GM12891 (cell line): ENCODE measurements around the gene FRMPD4.

Experiments
- DNase-seq: peaks from one replicate; pipeline ENCODE4 v3.0.0; 2011; ENCODE audit warnings: low spot score; ENCODE audit not compliant: insufficient read length
- FAIRE-seq: peaks from 2 replicates; lab custom pipeline; 2011; peaks lifted over from hg19 to GRCh38; lab: Jason Lieb, UNC
- PAX5 ChIP-seq: IDR thresholded peaks from 2 replicates; pipeline ENCODE4 v1.6.1; 2011; ENCODE audit warnings: low read length, moderate library complexity, mild to moderate bottlenecking; ENCODE audit not compliant: insufficient read depth, severe bottlenecking
- POLR2A ChIP-seq: IDR thresholded peaks from 2 replicates; pipeline ENCODE4 v1.6.1; 2011; ENCODE audit warnings: low read depth, low read length, control low read depth
- POLR2AphosphoS5 ChIP-seq: IDR thresholded peaks from 2 replicates; pipeline ENCODE4 v1.6.1; 2011; ENCODE audit warnings: low read depth, low read length, control low read depth
- POU2F2 ChIP-seq: IDR thresholded peaks from 2 replicates; pipeline ENCODE4 v1.6.1; 2011; ENCODE audit warnings: low read depth, mild to moderate bottlenecking, control low read depth, low read length, moderate library complexity
- SPI1 ChIP-seq: IDR thresholded peaks from 2 replicates; pipeline ENCODE4 v1.6.1; 2011; ENCODE audit warnings: low read depth, low read length, control low read depth
- TAF1 ChIP-seq: IDR thresholded peaks from 2 replicates; pipeline ENCODE4 v1.6.1; 2011; ENCODE audit warnings: low read depth, low read length, control low read depth

FRMPD4 gene

DNA sequence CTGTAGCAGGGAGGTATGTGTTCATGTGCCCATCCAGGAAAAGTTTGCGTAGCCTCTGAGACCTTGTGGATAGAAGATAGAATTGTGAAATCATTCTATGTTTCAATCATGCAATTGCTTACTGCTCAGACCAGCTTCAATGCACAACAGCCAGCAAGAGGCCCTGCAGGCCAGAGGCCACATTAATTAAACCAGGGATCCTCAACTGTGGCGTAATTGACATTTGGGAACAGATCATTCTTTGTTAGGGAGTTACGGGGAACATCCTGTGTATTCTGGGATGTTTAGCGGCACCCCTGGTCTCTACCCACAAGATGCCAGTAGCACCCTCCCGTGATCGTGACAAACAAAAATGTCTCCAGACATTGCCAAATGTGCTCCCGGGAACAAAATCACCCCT lies 566.4 kb downstream of the FRMPD4 start:
- FAIRE-seq: no peak
- no peak for DNase-seq
- TF ChIP-seq TAF1 (no peak), POLR2A (no peak), SPI1 (no peak), POU2F2 (no peak), POLR2AphosphoS5 (no peak), PAX5 (no peak)

DNA sequence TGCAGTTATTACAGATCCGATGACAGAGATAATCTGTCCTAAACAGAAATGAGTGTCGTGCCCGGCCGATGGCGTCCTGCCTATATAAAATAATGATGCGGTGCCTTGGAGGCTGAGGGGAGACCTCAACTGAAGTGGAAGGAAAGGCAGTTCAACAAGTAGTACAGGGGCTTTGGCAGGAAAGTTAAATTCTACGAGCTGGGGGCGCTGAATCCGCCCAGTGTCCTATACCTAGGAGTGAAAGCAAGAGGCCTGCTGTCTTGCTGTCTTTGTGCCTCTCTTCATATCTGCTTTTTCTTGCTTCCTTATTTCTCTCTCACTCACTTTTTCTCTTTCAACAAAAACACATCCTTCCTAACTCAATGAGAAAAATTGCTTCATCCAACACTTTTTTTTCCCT lies 570.8 kb downstream of the FRMPD4 start:
- no peak for TF ChIP-seq POU2F2
- no peak for TF ChIP-seq SPI1
- TF ChIP-seq TAF1: no peak
- TF ChIP-seq PAX5: no peak
- TF ChIP-seq POLR2A: no peak
- no peak for TF ChIP-seq POLR2AphosphoS5
- no peak for DNase-seq
- no peak for FAIRE-seq

GRCh38 chrX:12711435-12712040 lies 573.3 kb downstream of the FRMPD4 start:
- TF ChIP-seq TAF1 (no peak), SPI1 (no peak), POLR2A (no peak), POU2F2 (no peak), PAX5 (no peak), POLR2AphosphoS5 (no peak)
- FAIRE-seq (no peak), DNase-seq (no peak)

DNA sequence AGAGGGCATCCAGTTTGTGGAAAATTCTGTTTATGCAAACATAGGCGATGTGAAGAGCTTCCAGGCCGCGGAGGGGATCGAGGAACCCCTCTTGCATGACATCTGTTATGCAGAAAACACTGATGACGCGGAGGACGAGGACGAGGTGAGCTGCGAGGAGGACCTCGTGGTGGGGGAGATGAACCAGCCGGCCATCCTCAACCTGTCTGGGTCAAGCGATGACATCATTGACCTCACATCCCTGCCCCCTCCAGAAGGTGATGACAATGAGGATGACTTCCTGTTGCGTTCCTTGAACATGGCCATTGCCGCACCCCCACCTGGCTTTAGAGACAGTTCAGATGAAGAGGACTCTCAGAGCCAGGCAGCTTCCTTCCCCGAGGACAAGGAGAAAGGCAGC lies 578.3 kb downstream of the FRMPD4 start:
- FAIRE-seq (no peak), DNase-seq (no peak)
- TF ChIP-seq POLR2A: no peak
- no peak for TF ChIP-seq TAF1
- TF ChIP-seq POU2F2: no peak
- no peak for TF ChIP-seq SPI1
- TF ChIP-seq POLR2AphosphoS5: no peak
- no peak for TF ChIP-seq PAX5

- no peak for TF ChIP-seq SPI1
- TF ChIP-seq POU2F2: no peak
- TF ChIP-seq PAX5: no peak
- TF ChIP-seq POLR2AphosphoS5: no peak
- no peak for TF ChIP-seq TAF1
- no peak for TF ChIP-seq POLR2A
- no peak for FAIRE-seq
- no peak for DNase-seq
Measured at GRCh38 chrX:12719837-12720236, 581.6 kb downstream of the FRMPD4 start.

GRCh38 chrX:12721042-12721441 lies 582.8 kb downstream of the FRMPD4 start:
- no peak for FAIRE-seq
- no peak for TF ChIP-seq POU2F2
- no peak for TF ChIP-seq POLR2AphosphoS5
- no peak for TF ChIP-seq TAF1
- no peak for TF ChIP-seq SPI1
- no peak for TF ChIP-seq POLR2A
- no peak for TF ChIP-seq PAX5

GRCh38 chrX:12722314-12722713 lies 584.0 kb downstream of the FRMPD4 start:
- no peak for TF ChIP-seq SPI1
- no peak for TF ChIP-seq PAX5
- no peak for TF ChIP-seq TAF1
- DNase-seq (no peak), FAIRE-seq (no peak)

More at GRCh38 chrX:12721042-12721441, 582.8 kb downstream of the FRMPD4 start:
- no peak for DNase-seq

DNA sequence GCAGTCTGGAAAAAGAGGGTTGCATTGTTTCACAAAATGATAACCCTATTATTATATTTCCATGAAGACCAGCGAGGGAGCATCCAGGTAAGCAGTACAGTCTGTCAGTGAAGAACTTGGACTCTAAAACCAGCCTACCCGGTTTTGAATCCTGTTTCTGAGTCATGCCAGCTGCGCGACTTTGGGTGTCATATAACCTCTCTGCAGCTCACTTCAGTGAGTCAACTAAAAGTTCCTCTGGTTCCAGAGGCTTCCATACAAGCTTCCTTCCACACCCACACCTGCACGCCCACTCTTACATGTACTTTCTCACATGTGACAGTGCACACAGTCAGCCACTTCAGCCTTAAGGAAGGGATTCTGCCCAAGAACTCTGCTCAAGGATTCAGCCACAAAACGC lies 603.1 kb downstream of the FRMPD4 start:
- DNase-seq (no peak), FAIRE-seq (no peak)
- TF ChIP-seq POLR2A (no peak), POU2F2 (no peak), SPI1 (no peak), PAX5 (no peak), POLR2AphosphoS5 (no peak), TAF1 (no peak)

GRCh38 chrX:12747433-12747832 lies 609.2 kb downstream of the FRMPD4 start:
- no peak for FAIRE-seq
- no peak for TF ChIP-seq POLR2AphosphoS5
- TF ChIP-seq POLR2A: no peak
- no peak for TF ChIP-seq PAX5
- TF ChIP-seq SPI1: no peak
- no peak for TF ChIP-seq TAF1
- TF ChIP-seq POU2F2: no peak

More at GRCh38 chrX:12747433-12747832, 609.2 kb downstream of the FRMPD4 start:
- no peak for DNase-seq
